PC-3 (cell line): ENCODE data around the gene IPO4.

Source experiments
- EZH2 ChIP-seq: fragments of 300-600 bp; sonication (generic); IDR thresholded peaks from one replicate; pipeline ENCODE4 v1.6.1; 2017; ENCODE audit warnings: antibody characterized with exemption, mild to moderate bottlenecking, low read length; ENCODE audit not compliant: unreplicated experiment
- EZH2phosphoT487 ChIP-seq: fragments of 300-600 bp; sonication (generic); IDR thresholded peaks from 2 replicates; pipeline ENCODE4 v1.6.1; 2018; ENCODE audit warnings: mild to moderate bottlenecking, antibody characterized with exemption, low read length, borderline replicate concordance
- TF ChIP-seq, protein P1 (sequence below): fragments of 300-600 bp; sonication (generic); conservative IDR thresholded peaks from 2 replicates; pipeline ENCODE4 v1.5.1; 2017; ENCODE audit warnings: antibody characterized with exemption, low read depth, mild to moderate bottlenecking, low read length

DNA sequence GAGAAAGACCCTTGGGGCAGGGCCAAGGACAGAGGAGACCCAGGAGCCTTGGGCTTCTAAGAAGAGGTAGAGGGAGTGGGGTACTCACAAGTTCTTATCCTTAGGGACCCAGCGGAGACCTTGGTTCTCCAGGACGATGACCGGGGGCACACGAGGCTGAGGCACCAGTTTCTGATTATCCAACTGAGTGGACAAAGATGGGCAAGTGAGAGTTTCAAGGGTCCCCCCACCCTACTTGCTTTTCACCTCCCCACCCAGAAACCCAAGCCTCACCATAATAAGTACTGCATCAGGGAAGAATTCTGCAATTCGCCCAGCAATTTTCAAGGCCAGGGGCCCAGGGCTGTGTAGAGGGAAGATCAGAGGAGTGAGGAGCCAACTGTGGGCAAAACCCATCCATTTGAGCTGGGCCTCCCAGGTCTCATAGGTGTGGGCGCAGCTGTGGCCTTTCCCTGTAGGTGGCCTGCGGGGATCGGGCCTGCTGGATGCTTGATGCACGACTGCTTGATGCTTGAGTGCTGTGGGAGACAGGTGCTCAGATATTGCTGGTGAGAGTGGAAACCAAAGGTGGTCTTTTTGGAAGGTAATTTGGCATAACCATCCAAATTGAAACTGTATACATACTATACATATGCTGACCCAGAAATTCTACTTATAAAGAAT, 49.2 kb downstream of the IPO4 start:
- TF ChIP-seq, protein P1, sequence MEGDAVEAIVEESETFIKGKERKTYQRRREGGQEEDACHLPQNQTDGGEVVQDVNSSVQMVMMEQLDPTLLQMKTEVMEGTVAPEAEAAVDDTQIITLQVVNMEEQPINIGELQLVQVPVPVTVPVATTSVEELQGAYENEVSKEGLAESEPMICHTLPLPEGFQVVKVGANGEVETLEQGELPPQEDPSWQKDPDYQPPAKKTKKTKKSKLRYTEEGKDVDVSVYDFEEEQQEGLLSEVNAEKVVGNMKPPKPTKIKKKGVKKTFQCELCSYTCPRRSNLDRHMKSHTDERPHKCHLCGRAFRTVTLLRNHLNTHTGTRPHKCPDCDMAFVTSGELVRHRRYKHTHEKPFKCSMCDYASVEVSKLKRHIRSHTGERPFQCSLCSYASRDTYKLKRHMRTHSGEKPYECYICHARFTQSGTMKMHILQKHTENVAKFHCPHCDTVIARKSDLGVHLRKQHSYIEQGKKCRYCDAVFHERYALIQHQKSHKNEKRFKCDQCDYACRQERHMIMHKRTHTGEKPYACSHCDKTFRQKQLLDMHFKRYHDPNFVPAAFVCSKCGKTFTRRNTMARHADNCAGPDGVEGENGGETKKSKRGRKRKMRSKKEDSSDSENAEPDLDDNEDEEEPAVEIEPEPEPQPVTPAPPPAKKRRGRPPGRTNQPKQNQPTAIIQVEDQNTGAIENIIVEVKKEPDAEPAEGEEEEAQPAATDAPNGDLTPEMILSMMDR = no peak; the same call in 1 of the 2 replicates
- TF ChIP-seq EZH2 (no peak), EZH2phosphoT487 (no peak)
